NOMO-1 treated with DMSO at 0.1 percent for 48 hours (cell line): ENCODE data around the gene C20orf204.
"Not testable (repeated sequence)": the region's sequence is repeated elsewhere in the genome, so short reads cannot be mapped to it uniquely, and the experiment has no call there.

Experiments used
- DNase-seq: peaks from one replicate; lab custom pipeline; 2025; ENCODE audit not compliant: unreplicated experiment; lab: John Stamatoyannopoulos, UW

Gene C20orf204, protein sequence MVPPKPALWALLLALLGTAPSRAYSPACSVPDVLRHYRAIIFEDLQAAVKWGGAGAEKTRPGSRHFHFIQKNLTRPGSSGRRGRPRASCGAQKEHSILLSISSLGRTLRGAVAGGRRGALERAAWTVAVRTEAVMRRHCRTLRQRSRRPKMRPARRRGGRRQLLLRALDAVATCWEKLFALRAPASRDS

DNA sequence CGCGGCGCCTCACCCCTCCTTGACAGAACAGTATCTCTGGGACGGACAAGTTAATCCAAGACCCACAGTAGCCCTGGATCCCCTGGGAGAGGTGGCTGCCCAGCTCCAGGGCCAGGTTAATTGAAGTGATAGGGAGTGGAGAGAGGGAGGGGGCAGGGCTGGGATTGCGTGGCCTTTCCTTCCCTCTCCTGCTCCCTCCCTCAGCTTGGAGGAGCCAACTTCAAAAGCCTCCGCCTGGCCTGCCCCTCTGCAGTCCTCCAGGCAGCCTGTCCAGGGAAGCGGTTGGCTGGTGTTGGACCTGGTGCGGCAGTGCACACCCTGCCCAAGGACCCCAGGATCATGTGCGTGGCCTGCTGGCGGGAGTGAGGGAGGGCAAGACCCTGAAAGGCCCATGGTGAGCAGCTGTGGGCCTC, at the start of gene C20orf204:
TSS of gene C20orf204 (plus strand) at position 250 of the 413 bp plus-strand sequence. CDS start at position 392, 142 bp downstream.
- DNase-seq: no peak

GRCh38 chr20:64000906-64001305, 35.1 kb upstream of the C20orf204 start:
- no peak for DNase-seq

DNA sequence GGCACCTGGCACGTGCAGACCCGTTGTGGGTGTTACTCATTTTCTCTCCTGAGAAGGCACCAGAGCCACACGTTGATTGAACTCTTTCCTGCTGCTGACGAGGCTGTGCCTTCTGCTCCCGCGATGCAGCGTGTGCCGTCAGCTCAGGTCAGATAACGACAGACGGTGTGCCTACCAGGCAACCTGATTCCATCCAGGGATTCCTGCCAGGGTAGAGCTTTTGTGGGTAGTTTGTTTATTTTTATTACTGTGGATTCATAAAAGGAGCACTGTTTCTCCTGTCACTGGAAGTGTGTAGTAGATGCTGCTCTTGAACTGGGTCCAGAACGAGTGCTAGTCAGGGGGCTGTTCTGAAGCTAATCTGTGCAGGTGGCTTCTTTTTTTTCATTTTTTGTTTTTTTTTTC, 34.4 kb upstream of the C20orf204 start:
- DNase-seq: no peak

DNA sequence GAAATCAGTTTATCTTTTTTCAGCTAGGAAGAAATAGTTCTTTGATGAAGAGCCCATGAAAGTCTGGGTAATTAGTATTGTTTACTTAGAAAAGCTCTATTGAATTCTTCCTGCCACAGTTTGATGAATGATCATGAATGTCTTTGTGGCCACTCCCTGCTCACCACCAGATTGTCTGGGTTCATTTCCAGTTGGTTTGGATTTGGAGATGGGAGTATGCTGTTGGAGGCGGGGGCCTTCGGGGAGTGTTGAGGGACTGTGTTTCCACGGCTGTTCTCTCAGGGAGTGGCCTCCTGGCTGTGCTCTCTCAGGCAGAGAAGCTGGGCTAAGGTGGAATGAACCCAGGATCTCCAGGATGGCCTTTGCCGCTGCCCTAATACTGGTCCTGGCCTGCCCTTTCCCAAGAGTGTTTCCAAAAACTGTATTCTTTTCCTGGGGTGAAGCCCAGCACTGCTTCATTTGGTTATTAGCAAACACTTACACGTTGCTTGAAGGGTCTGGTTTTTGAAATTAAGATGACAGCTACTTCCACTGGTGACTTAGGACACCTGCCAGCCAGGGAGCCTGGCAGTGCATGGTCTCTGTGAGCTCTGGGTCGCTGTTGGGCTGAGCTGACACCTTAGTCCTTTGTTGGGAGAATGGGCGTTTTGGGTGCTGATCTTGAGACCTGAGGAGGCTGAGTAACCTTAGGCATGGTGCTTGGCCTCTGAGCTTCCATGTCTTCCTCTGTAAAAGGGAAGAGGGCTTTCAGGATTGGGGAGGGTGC, 31.8 kb upstream of the C20orf204 start:
- DNase-seq: no peak

DNA sequence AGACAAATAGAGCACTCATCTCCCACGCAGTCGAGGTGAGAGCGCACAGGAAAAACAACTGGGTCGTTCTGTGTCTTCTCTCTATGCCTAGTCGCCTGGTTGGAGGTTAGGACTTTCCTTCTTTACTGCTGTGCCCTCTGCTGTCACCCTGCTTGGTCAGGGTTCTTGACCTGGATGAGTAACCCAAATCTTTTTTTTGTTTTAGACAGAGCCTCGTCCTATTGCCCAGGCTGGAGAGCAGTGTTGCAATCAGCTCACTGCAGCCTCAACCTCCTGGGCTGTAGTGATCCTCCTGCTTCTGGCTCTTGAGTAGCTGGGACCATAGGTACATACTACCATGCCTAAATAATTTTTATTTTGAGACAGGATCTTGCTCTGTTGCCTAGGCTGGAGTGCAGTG, 30.6 kb upstream of the C20orf204 start:
- DNase-seq: no peak

- DNase-seq: no peak
These were observed 29.5 kb upstream of the C20orf204 start for GRCh38 chr20:64006490-64006889.

GRCh38 chr20:64006902-64007301, 29.1 kb upstream of the C20orf204 start:
- DNase-seq: no peak

- no peak for DNase-seq
These were observed 26.1 kb upstream of the C20orf204 start for GRCh38 chr20:64009811-64010387.

DNA sequence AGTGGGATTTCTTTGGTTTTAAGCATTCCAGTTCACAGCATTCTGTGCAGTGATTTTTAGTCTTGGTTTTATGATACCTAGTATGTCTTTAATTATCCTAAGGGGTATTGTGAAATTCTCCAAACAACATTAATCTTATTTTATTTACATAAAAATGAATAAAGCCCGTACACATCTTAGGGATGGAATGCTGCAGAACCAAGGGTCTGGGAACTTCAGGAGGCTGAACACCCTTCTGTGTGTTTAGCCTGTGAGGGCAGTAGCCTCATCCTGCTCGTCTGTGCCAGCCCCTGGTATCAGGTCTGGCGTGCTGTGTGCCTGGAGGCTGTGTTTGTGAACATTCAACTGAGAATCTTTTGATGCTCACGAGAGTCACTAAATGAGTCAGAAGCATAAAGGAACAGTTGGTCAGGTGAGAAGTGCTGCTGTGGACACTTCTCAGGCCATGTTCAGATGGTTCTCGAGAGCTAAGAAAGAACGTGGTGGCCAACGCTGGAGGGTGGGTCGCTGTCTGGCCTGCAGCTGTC, 25.2 kb upstream of the C20orf204 start:
- DNase-seq: no peak

GRCh38 chr20:64011366-64011779, 24.6 kb upstream of the C20orf204 start:
- DNase-seq: no peak

DNA sequence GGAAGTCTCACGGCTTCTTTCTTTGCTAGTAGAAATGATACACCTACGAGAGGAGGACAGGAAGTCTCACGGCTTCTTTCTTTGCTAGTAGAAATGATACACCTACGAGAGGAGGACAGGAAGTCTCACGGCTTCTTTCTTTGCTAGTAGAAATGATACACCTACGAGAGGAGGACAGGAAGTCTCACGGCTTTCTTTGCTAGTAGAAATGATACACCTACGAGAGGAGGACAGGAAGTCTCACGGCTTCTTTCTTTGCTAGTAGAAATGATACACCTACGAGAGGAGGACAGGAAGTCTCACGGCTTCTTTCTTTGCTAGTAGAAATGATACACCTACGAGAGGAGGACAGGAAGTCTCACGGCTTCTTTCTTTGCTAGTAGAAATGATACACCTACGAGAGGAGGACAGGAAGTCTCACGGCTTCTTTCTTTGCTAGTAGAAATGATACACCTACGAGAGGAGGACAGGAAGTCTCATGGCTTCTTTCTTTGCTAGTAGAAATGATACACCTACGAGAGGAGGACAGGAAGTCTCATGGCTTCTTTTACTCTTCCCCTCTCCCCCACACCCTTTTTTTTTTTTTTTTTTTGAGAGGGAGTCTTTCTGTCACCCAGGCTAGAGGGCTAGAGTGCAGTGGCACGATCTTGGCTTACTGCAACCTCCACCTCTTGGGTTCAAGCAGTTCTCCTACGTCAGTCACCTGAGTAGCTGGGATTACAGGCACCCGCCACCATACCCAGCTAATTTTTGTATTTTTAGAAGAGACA, 23.4 kb upstream of the C20orf204 start:
- not testable (repeated sequence) for DNase-seq

GRCh38 chr20:64015635-64016034, 20.3 kb upstream of the C20orf204 start:
- no peak for DNase-seq

DNA sequence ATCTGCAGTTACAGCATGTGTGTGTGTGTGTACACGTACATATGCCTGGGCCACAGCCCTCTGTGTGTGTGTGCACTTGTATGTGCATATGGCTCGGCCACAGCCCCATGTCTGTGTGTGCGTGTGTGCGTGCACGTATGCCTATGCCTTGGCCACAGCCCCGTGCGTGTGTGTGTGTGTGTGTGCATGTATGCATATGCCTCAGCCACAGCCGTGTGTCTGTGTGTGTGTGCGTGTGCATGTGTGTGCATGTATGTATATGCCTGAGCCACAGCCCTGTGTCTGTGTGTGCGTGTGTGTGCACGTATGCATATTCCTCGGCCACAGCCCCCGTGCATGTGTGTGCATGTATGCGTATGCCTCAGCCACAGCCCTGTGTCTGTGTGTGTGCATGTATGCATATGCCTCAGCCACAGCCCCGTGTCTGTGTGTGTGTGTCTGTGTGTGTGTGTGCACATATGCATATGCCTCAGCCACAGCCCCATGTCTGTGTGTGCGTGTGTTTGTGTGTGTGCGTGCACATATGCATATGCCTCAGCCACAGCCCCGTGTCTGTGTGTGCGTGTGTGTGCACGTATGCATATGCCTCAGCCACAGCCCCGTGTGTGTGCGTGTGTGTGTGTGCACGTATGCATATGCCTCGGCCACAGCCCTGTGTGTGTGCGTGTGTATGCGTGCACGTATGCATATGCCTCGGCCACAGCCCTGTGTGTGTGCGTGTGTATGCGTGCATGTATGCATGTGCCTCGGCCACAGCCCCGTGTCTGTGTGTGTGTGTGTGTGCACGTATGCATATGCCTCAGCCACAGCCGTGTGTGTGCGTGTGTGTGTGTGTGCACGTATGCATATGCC, 14.6 kb upstream of the C20orf204 start:
- no peak for DNase-seq

GRCh38 chr20:64022671-64023360, 13.2 kb upstream of the C20orf204 start:
- DNase-seq: no peak

DNA sequence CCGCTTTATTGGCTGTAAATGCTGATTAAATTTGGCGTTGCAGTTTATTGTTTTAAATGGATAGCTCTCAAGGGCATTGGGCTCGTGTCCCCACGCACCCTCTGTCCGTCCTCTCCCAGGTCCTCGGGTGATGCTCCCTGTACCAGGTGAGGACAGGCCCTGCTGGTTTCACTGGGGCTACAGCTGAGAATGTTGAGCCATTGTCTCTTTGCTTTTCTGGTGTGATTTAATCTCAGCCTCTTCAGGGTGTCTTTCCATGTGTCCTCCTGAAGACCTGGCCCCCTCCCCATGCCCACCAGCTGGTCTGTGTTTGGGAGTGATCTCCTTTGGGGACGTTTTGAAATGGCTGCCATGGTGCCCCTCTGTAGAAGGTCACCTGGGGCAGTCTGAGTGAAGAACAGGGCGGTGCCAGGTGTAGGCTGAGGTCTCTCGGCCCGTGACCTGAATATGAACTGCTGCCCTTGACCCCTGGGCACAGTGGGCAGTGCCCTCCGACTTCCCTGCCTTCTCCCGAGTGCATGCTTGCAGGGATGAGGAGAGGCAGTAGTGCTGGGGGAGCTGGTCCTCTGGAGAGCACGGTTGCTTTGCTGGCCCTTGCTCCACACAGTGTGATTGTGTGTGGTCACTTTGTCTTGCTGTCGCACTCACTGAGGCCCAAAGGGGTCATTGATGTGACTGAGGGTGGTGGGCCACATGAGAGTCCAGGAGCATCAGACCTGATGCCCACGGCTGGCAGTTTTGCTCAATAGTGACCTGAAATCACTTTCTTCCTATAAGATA, 12.4 kb upstream of the C20orf204 start:
- DNase-seq: no peak

- DNase-seq: no peak
These were observed 11.6 kb upstream of the C20orf204 start for GRCh38 chr20:64024141-64024990.

DNA sequence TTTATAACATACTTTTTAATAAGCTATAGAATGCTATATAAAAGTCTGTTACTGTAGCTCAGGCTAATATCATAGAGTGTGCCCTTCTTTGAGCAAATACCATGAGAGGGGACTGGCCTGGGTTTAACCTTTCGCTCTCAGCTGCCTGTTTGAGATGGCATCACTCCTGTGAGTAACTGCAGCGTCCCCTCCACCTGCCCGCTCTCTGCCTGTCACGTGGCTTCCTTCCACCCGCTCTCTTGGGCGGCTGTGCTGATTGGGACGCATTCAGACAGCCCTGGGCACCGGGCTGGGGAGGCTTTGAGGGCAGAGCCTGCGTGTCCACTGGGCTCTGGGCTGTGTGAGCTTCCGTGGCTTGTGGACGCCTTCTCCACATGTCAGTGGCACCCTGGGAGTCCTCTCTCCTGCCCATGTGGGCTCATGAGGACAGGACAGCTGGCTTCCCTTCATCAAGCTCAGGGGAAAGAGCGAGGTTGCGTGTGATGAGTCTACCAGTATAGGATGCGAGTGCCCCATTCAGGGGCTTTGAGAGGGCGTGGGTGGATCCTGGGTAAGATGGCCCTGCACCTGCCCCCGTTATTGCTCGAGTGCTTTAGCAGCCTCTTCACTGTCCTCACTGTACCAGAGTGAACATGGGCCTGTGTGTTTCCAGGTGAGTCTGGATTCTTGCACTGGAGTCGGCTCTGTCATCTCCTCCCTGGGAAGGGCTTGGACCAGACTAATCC, 10.7 kb upstream of the C20orf204 start:
- no peak for DNase-seq
